Keratinocyte (primary cell): ENCODE data around the gene NTSR2.

Experiments
- EZH2 ChIP-seq: IDR thresholded peaks from one replicate; pipeline ENCODE4 v1.6.1; 2012; ENCODE audit warnings: inconsistent platforms, mild to moderate bottlenecking, low read length, moderate library complexity
- TF ChIP-seq, protein P1 (sequence below), 3 experiments: IDR thresholded peaks in 1 of 3; conservative IDR thresholded peaks in 1 of 3; optimal IDR thresholded peaks in 1 of 3; 2 replicates in 2 of 3; 3 replicates in 1 of 3; pipeline versions ENCODE3 to v1.5.1; 2011; ENCODE audit warnings: low read length in 3 of 3, mild to moderate bottlenecking in 3 of 3, moderate library complexity in 2 of 3, control low read depth in 1 of 3, inconsistent platforms in 1 of 3; ENCODE audit not compliant: insufficient read depth in 2 of 3; ENCODE audit errors: extremely low read depth in 1 of 3

GRCh38 chr2:11716689-11717321 is 46.8 kb upstream of the NTSR2 start:
- TF ChIP-seq, protein P1, sequence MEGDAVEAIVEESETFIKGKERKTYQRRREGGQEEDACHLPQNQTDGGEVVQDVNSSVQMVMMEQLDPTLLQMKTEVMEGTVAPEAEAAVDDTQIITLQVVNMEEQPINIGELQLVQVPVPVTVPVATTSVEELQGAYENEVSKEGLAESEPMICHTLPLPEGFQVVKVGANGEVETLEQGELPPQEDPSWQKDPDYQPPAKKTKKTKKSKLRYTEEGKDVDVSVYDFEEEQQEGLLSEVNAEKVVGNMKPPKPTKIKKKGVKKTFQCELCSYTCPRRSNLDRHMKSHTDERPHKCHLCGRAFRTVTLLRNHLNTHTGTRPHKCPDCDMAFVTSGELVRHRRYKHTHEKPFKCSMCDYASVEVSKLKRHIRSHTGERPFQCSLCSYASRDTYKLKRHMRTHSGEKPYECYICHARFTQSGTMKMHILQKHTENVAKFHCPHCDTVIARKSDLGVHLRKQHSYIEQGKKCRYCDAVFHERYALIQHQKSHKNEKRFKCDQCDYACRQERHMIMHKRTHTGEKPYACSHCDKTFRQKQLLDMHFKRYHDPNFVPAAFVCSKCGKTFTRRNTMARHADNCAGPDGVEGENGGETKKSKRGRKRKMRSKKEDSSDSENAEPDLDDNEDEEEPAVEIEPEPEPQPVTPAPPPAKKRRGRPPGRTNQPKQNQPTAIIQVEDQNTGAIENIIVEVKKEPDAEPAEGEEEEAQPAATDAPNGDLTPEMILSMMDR (optimal IDR thresholded peaks at IDR 0.05 in 1 of 3, IDR thresholded peaks at IDR 0.05 in 1 of 3, conservative IDR thresholded peaks at IDR 0.05 in 1 of 3; ENCODE audit: extremely low read depth in 1 of 3, insufficient read depth in 2 of 3, low read length in 3 of 3) = no peak
- no peak for TF ChIP-seq EZH2
